ENCODE measurements around the gene HDAC4. TPM values are rescaled to one million over a fixed set of nuclear protein-coding genes. Genes with fewer than 3 reads are reported as not detected.

Gene HDAC4
- polyA plus RNA-seq, 2 of the 4 experiments (the other 2 are of a cell fraction) = 8.6 to 10.4 TPM

DNA sequence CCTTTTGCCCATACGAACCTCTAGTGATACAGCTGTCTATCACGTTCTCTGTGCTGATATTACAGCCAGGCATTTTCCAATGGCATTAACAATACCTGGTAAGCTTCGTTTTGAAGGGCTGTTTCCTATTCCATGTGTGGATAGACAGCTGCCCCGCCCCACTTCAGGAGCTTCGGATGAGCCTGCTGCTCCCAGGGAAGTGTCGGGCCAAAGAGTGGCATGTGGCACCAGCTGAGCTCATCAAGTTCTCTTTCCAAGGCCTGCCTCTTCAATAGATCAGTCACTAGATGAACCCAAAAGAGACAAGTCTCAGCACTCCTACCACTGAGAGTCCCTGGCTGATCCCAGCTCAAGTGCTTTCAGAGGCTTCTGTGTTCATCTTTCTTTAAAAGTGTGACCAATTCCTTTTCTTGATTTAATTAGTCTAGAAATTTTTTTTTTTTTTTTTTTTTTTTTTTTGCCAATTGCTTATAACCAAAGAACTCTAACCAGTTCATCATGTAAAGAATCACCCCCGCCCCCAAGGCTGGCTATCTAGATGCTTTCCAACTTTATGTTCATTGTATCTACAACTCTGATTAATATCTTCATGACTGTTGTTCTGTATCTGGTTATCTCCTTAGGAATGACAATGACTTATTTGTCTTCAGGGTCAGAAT is 46.6 kb downstream of the HDAC4 start:
- H3K4me2 ChIP-seq = no peak overlapping the region
- TF ChIP-seq RAD21 (conservative IDR thresholded peaks at IDR 0.05 in 1 of 2, IDR thresholded peaks at IDR 0.05 in 1 of 2) = no peak
- TF ChIP-seq, protein P1, sequence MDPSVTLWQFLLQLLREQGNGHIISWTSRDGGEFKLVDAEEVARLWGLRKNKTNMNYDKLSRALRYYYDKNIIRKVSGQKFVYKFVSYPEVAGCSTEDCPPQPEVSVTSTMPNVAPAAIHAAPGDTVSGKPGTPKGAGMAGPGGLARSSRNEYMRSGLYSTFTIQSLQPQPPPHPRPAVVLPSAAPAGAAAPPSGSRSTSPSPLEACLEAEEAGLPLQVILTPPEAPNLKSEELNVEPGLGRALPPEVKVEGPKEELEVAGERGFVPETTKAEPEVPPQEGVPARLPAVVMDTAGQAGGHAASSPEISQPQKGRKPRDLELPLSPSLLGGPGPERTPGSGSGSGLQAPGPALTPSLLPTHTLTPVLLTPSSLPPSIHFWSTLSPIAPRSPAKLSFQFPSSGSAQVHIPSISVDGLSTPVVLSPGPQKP (IDR thresholded peaks at IDR 0.05; ENCODE audit: low read depth, low read length) = no peak
- TF ChIP-seq, protein P2, sequence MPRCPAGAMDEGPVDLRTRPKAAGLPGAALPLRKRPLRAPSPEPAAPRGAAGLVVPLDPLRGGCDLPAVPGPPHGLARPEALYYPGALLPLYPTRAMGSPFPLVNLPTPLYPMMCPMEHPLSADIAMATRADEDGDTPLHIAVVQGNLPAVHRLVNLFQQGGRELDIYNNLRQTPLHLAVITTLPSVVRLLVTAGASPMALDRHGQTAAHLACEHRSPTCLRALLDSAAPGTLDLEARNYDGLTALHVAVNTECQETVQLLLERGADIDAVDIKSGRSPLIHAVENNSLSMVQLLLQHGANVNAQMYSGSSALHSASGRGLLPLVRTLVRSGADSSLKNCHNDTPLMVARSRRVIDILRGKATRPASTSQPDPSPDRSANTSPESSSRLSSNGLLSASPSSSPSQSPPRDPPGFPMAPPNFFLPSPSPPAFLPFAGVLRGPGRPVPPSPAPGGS (IDR thresholded peaks at IDR 0.05) = no peak
- TF ChIP-seq SMC3 (IDR thresholded peaks at IDR 0.05) = no peak
- no peak for TF ChIP-seq ESRRA (IDR thresholded peaks at IDR 0.05; ENCODE audit: borderline replicate concordance, low read length)
- TF ChIP-seq HOXB5 (CRISPR knock-in tag; IDR thresholded peaks at IDR 0.05) = no peak
- no peak for TF ChIP-seq HDAC2 (IDR thresholded peaks at IDR 0.05)
- no peak for TF ChIP-seq FOXS1 (CRISPR knock-in tag; IDR thresholded peaks at IDR 0.05)
- no peak for TF ChIP-seq SREBF2 (IDR thresholded peaks at IDR 0.05)
- no peak for TF ChIP-seq PHF8 (IDR thresholded peaks at IDR 0.05; ENCODE audit: borderline replicate concordance, low read depth)
- no peak for TF ChIP-seq MAFK (IDR thresholded peaks at IDR 0.05; ENCODE audit: partially characterized antibody)
- TF ChIP-seq HEYL (CRISPR knock-in tag; IDR thresholded peaks at IDR 0.05) = no peak
- no peak for TF ChIP-seq ZSCAN20 (CRISPR knock-in tag; IDR thresholded peaks at IDR 0.05)
- TF ChIP-seq KDM1A (IDR thresholded peaks at IDR 0.05; ENCODE audit: low read depth) = no peak
- TF ChIP-seq ZC3H11A (IDR thresholded peaks at IDR 0.05) = no peak
- no peak overlapping the region for H3K27ac ChIP-seq
- H3K4me3 ChIP-seq = no peak overlapping the region
- ChIA-PET POLR2A (no interaction called here), CTCF (interaction anchor here (1.3 kb wide), 1 partner anchor 594 kb away, joined by 3 read pairs; no protein-coding TSS in a partner anchor)
- 88% methylated on average over 7 of the region's 7 CpGs for WGBS (ENCODE audit: missing lambda C conversion rate)
- H3K9me3 ChIP-seq = peaks cover 13% of the 10 kb centered on the region
- DNase-seq (ENCODE audit: low read depth in 1 of 2, low spot score in 1 of 2) (no peak), ATAC-seq (no peak), FAIRE-seq (no peak)
- no peaks in the 10 kb centered on the region for H3K4me1 ChIP-seq

DNA sequence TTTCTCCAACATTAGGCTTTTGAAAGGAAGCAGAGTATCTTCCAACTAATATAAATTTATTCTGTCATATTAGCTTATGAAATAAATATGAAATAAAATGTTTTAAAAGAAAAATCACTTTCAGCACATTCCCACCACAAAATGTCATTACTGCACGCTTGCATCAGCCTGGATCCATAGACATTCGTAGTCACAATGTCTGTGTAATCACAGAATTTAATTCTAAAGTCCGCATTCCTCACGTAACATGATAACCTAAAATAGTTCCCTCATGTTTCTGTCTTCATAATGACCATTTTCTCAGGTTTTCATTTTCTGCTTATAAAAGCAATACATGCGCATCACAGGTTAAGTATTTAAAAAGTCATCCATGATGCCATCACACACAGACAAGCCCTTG is 47.1 kb downstream of the HDAC4 start:
- POLR2A ChIA-PET = no interaction called here
- Histone ChIP-seq H3K4me2 (no peak overlapping the region), H3K4me3 (no peak overlapping the region), H3K4me1 (no peaks in the 10 kb centered on the region), H3K9me3 (peaks cover 13% of the 10 kb centered on the region), H3K27ac (no peak overlapping the region)
- no peak for TF ChIP-seq PHF8 (IDR thresholded peaks at IDR 0.05; ENCODE audit: borderline replicate concordance, low read depth)
- TF ChIP-seq NR3C1 (IDR thresholded peaks at IDR 0.05) = no peak
- 97% methylated on average over 5 of the region's 5 CpGs for WGBS (ENCODE audit: missing lambda C conversion rate)
- DNase-seq (ENCODE audit: low read depth in 1 of 2, low spot score in 1 of 2) = no peak
- CTCF ChIA-PET = interaction anchor here (1.3 kb wide), 1 partner anchor 595 kb away, joined by 3 read pairs; no protein-coding TSS in a partner anchor
- no peak for FAIRE-seq
- no peak for ATAC-seq

DNA sequence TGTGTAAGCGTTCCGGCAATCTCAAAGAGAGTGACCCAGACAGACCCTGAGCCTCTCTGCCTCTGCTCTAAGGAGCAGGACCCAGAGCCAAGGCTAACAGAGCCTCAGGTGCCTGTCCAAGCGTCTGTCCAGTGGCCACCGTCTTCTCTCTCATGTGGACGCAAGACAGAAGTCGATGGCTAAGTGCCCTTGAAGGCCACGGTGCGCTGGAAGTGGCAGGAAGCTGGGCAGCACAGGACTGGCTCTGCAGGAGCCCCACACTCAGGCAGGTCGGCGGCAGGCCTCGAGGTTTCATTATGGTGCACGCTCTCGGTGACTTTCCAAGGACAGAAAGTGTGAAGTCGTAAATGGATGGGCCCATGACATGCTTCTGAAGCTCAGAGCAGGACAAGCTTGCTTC is 49.1 kb downstream of the HDAC4 start:
- ChIA-PET POLR2A (no interaction called here), CTCF (no interaction called here)
- WGBS (ENCODE audit: missing lambda C conversion rate) = 90% methylated on average over 14 of the region's 14 CpGs
- ATAC-seq (no peak), DNase-seq (ENCODE audit: low read depth in 1 of 2, low spot score in 1 of 2) (no peak), FAIRE-seq (no peak)
- Histone ChIP-seq H3K4me3 (no peak overlapping the region), H3K4me1 (no peaks in the 10 kb centered on the region), H3K4me2 (no peak overlapping the region), H3K27ac (no peak overlapping the region), H3K9me3 (peaks cover 13% of the 10 kb centered on the region)
- TF ChIP-seq ZSCAN20 (CRISPR knock-in tag; IDR thresholded peaks at IDR 0.05) (no peak), FOXS1 (CRISPR knock-in tag; IDR thresholded peaks at IDR 0.05) (no peak), KDM1A (IDR thresholded peaks at IDR 0.05; ENCODE audit: low read depth) (no peak), HOXB13 (CRISPR knock-in tag; IDR thresholded peaks at IDR 0.05; ENCODE audit: low read depth) (no peak), PHF8 (IDR thresholded peaks at IDR 0.05; ENCODE audit: borderline replicate concordance, low read depth) (no peak), ZFP36 (IDR thresholded peaks at IDR 0.05; ENCODE audit: borderline replicate concordance, partially characterized antibody) (no peak), NR3C1 (IDR thresholded peaks at IDR 0.05) (no peak), CBX2 (IDR thresholded peaks at IDR 0.05; ENCODE audit: borderline replicate concordance, low read depth) (no peak), EHMT2 (IDR thresholded peaks at IDR 0.05; ENCODE audit: low read depth) (no peak), HOXA7 (CRISPR knock-in tag; IDR thresholded peaks at IDR 0.05) (no peak), POLR2A (IDR thresholded peaks at IDR 0.05; ENCODE audit: low read length) (no peak), KDM5A (IDR thresholded peaks at IDR 0.05) (no peak), RNF2 (IDR thresholded peaks at IDR 0.05; ENCODE audit: borderline replicate concordance, low read depth) (no peak), HDAC2 (IDR thresholded peaks at IDR 0.05) (no peak)
- TF ChIP-seq, protein P3, sequence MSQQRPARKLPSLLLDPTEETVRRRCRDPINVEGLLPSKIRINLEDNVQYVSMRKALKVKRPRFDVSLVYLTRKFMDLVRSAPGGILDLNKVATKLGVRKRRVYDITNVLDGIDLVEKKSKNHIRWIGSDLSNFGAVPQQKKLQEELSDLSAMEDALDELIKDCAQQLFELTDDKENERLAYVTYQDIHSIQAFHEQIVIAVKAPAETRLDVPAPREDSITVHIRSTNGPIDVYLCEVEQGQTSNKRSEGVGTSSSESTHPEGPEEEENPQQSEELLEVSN (IDR thresholded peaks at IDR 0.05; ENCODE audit: borderline replicate concordance, low read depth) = no peak
- TF ChIP-seq, protein P4, sequence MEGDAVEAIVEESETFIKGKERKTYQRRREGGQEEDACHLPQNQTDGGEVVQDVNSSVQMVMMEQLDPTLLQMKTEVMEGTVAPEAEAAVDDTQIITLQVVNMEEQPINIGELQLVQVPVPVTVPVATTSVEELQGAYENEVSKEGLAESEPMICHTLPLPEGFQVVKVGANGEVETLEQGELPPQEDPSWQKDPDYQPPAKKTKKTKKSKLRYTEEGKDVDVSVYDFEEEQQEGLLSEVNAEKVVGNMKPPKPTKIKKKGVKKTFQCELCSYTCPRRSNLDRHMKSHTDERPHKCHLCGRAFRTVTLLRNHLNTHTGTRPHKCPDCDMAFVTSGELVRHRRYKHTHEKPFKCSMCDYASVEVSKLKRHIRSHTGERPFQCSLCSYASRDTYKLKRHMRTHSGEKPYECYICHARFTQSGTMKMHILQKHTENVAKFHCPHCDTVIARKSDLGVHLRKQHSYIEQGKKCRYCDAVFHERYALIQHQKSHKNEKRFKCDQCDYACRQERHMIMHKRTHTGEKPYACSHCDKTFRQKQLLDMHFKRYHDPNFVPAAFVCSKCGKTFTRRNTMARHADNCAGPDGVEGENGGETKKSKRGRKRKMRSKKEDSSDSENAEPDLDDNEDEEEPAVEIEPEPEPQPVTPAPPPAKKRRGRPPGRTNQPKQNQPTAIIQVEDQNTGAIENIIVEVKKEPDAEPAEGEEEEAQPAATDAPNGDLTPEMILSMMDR (IDR thresholded peaks at IDR 0.05) = no peak
- TF ChIP-seq, protein P5, sequence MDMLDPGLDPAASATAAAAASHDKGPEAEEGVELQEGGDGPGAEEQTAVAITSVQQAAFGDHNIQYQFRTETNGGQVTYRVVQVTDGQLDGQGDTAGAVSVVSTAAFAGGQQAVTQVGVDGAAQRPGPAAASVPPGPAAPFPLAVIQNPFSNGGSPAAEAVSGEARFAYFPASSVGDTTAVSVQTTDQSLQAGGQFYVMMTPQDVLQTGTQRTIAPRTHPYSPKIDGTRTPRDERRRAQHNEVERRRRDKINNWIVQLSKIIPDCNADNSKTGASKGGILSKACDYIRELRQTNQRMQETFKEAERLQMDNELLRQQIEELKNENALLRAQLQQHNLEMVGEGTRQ (IDR thresholded peaks at IDR 0.05) = no peak
- TF ChIP-seq, protein P1 (IDR thresholded peaks at IDR 0.05; ENCODE audit: low read depth, low read length) = no peak

Data from A549 (cell line).